Measurements from ENCODE around the gene BHMT.

GRCh38 chr5:79108086-79108485 lies 3.5 kb upstream of the BHMT start:
- TF ChIP-seq NCOA1 (IDR thresholded peaks at IDR 0.05; ENCODE audit: low read depth): no peak
- TF ChIP-seq NR2C1 (IDR thresholded peaks at IDR 0.05): no peak
- no peak for TF ChIP-seq NR2C1 (tag; IDR thresholded peaks at IDR 0.05)
- no peak for TF ChIP-seq CBFB (CRISPR knock-in tag; IDR thresholded peaks at IDR 0.05)
- no peak for TF ChIP-seq NR0B1 (IDR thresholded peaks at IDR 0.05; ENCODE audit: partially characterized antibody)
- no peak for TF ChIP-seq ATF2 (CRISPR knock-in tag; IDR thresholded peaks at IDR 0.05)
- no peak for TF ChIP-seq SMARCE1 (IDR thresholded peaks at IDR 0.05)
- no peak for TF ChIP-seq HOMEZ (CRISPR knock-in tag; IDR thresholded peaks at IDR 0.05)
- no peak for TF ChIP-seq CTCF (IDR thresholded peaks at IDR 0.05 in 2 of 3, conservative IDR thresholded peaks at IDR 0.05 in 1 of 3; ENCODE audit: insufficient read depth in 2 of 3, low read depth in 1 of 3, low read length in 3 of 3)
- no peak for TF ChIP-seq ZBTB49 (CRISPR knock-in tag; IDR thresholded peaks at IDR 0.05; ENCODE audit: borderline replicate concordance)
- no peak for TF ChIP-seq RBM39 (optimal IDR thresholded peaks at IDR 0.05; ENCODE audit: low read depth, low read length)
- TF ChIP-seq RAD21 (CRISPR knock-in tag; conservative IDR thresholded peaks at IDR 0.05 in 1 of 2, IDR thresholded peaks at IDR 0.05 in 1 of 2): no peak
- TF ChIP-seq NFIC (IDR thresholded peaks at IDR 0.05): no peak
- TF ChIP-seq SIN3A (IDR thresholded peaks at IDR 0.05; ENCODE audit: borderline replicate concordance in 2 of 2, control insufficient read depth in 1 of 2, low read depth in 2 of 2, low read length in 2 of 2): no peak
- TF ChIP-seq RBBP5 (IDR thresholded peaks at IDR 0.05; ENCODE audit: borderline replicate concordance, insufficient read depth, low read length, poor library complexity, severe bottlenecking): no peak
